Eye (tissue), 1 donor: Measurements from ENCODE around the gene TPO.
"Not testable (repeated sequence)": the region's sequence is repeated elsewhere in the genome, so short reads cannot be mapped to it uniquely, and the experiment has no call there.

Experiments used
- DNase-seq: peaks from one replicate; pipeline ENCODE4 v3.0.0-alpha.2; 2015

TPO gene

DNA sequence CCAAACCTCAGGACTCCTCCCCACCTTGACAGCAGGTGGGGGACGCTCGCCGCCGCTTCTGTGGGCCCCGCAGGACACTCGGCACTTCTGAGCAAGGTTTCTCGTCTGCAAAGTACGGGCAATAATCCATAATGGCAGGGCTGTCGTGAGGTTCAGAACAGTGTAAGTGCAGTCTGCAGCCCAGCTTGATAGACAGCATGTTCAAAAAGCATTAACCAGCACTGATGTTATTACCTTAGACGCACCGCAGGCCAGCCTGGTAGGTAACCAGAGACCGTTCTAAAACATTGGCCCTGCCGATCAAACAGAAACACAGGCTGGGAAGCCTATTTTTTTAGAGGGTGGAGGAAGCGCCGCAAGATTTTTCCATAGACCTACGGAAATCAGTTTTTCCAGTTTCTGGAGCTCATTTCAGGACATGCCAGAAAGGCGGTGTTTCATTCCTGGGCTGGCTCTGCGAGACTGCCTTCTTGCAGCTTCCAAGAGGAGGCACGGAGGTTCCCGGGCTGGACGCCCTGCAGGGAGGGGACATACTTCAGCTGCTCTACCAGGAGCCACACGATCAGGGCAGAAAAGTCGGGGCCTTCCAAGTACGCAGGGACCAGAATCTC is 148.7 kb downstream of the TPO start:
- DNase-seq = peak; percentile 52

DNA sequence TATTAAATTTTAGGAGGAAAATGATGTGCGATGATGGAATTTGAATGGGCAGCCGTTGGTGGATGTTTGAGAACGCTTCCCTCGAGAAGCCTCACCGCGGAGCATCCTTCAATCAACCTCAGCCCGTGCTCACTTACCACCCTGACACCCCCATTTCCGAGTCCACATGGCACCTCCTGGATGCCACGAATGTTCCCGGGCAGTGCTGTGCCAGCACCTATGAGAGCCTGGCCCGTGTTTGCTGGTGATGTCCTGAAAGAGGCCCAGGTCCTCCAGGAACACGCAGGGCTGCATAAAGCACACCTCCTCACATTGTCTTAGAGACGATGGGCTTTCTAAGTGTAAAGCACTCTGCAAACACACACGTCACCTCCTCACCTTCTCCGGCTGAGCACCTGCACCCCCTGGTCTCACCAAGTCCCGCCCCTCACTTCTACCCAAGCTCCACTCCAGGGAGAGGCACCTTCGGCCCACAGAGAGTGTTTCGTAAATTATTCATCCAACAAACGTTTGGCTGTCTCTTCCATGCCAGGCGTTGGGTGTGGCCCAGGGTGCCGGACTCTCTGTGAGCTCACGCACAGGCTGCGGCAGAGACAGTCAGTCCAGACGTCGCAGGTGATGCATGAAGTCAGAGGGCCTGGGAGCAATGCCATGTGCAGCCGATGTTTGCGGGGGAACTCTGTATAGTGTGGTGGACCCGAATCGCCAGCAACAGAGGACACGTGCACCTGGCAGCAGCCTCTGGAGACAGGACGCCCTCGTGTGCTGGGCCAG is 150.0 kb downstream of the TPO start:
- DNase-seq = no peak

DNA sequence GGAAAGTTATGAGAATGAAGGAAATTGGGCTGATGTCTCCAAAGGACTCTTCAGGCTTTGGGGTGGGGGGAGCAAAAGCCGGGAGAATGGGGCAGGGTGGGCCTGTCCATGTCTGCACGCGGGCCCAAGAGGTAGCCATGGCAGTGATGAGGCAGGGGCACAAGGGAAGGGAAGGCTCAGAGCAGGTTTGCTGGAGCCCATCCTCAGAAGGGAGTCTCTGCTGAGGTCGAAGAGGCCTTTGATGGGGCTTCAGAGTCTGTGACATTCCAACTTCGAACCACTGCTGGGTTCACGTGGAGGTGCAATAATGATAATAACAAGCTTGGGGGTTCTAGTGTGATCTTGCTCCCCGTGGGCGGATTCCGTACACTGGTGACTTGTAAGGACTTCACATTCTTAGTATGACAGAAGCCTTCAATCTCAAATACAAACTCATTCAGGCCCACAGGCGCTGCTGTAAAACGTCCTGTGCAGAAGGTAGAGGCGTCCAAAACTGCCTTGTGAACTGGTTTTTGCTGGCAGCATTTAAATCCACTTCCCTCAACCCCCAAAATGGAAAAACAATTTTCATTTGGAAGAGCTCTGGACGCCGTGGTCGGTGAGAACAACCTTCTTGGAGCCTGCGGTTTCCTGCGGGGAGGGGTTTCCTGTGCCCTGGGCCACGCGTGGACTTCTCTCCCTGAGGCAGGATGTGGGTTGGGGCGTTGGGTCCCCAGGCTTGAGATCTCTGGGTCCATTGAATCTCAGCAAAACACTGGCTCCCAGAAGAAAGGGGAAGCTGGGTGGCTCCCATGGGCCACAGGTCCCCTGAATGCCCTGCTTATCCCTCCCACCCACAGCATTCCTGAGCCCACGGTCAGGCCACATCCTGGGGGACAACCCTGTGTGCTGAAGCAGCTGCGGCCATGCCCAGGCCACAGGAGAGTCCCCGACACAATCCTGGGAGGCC is 151.0 kb downstream of the TPO start:
- DNase-seq = no peak

DNA sequence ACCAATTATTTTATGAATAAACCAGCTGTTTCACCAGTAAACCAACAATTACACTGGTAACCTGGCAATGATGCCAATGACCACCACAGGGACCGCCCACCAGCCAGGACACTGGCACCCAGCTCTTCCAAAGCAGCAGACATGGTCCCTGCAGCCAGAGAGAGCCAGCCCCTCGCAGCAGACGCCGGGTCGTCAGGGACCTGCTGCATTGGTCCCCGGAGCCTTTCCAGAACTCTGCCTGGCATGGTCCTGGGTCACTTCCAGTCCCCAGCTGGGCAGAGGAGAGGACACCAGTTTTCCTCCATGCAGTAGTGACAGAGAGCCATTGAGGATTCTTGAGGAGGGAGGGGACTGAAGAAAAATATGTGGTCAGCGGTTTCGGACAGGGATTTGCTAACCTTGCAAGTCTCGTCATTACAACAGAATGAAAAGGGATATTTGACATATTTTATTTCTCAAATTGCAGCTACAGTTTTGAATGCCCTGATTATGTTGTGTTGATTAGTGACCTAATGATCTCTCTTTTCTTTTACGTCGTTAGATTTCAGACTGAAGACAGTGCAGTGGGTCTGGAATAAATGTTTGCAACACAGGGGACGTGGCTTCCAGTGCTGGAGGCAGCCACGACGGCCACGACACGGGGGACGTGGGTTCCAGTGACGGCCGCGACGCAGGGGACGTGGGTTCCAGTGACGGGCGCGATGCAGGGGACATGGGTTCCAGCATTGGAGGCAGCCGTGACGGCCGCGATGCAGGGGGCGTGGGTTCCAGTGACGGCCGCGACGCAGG is 154.5 kb downstream of the TPO start:
- DNase-seq = no peak

DNA sequence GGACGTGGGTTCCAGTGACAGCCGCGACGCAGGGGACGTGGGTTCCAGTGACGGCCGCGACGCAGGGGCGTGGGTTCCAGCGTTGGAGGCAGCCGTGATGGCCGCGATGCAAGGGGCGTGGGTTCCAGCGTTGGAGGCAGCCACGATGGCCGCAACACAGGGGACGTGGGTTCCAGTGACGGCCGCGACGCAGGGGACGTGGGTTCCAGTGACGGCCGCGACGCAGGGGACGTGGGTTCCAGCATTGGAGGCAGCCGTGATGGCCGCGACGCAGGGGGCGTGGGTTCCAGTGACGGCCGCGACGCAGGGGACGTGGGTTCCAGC is 155.0 kb downstream of the TPO start:
- not testable (repeated sequence) for DNase-seq

DNA sequence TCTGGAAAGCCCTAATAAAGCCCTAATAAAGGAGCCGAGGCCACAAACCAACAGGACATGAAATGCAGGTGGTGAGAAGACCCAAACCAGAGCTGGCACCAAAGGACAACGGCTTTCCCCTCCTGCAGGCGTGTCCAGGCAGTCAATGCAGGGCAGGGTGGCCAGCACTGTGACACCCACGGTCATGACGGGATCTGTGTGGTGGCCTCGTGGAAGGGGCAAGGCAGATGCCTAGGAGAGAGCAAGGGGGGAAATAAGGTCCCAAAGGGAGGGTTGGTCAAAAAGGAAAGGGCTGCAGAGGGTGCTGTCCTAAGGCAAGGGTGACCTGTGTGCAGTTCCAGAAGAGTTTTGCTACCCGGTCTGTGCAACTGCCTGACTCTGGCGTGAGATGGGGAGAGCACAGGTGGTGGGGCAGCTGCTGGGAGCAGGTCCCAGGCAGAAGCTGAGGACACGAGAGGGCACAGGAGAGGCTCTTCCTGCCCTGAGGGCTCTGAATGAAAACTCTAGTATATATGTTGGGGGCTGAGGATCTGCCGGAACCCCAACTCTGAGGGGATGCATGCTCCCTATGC is 156.7 kb downstream of the TPO start:
- DNase-seq = no peak

DNA sequence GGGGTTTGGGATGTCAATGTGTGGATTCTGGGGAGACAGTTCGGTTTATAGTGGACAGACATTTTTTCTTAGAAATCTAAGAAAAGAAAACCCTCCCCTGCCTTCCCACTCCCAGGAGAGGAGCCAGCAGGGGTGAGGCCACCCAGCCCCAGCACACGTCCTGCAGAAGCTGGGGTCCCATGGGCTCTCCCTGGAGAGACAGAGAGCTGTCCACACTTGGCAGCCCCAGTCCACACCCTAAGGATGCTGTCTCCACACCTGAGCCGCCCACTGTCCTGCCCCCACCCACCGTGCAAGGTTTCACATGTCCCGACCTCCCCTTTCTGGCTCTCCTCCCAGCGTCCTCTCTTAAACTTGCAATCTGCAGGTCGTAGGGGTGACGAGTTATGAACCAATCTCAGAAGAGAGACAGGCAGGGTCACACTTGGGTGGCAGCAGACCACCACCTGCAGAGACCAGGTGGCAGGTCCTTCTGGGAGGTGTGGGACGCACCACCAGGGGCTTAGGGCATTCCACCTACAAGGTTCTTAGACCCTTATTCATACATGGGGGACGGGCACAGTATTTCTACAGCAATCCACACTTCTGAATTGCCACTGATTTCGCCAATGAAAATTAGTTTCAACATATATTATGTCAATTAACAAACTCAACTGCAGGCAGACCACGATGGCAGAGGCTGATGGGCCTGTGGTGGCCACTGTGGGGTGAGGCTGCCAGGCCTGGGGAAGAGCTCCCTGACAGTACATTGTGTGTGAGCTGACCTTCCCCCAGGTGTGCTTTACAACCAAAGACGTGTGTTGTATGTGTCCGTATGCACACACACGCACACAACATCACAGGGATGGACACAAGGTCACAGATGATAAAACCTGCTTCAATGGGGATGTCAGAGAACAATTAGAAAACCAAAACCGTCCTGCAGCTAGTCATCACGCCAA is 158.5 kb downstream of the TPO start:
- DNase-seq = no peak

DNA sequence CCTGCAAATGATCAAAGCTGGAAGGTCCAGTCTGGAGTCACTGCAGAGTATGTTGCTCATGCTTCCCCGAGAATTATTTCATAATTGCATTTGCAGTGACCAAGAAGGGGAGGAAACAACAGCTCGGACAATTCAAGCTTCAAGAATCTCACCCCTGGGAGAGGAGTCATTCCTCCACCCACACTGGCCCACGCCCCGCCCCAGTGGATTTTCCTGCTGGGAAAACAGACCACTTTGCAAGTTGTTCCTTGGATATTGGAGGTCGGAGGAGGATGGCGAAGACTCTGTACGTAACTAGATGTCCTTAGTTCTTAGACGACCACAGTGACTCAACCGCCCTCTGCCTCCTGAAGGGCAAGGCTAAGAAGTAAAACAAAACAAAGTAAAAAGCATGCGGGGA is 159.4 kb downstream of the TPO start:
- DNase-seq = no peak

DNA sequence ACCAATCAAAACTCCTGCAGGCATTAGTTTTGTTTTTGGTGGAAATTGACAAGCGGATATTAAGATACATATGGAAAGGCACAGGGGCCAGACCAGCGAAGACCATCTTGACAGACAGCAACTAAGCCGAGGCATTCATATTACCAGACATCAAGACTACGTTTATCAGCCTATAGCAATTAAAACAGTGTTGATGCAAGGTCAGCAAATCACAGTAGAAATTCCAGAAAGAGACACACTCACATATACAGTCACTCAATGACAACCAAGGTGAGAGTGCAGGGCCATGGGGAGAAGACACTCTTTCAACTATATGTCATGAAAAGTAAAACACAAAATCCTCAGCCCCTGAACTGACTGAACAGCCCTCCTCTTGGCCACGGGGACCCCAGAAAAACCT is 164.6 kb downstream of the TPO start:
- no peak for DNase-seq

DNA sequence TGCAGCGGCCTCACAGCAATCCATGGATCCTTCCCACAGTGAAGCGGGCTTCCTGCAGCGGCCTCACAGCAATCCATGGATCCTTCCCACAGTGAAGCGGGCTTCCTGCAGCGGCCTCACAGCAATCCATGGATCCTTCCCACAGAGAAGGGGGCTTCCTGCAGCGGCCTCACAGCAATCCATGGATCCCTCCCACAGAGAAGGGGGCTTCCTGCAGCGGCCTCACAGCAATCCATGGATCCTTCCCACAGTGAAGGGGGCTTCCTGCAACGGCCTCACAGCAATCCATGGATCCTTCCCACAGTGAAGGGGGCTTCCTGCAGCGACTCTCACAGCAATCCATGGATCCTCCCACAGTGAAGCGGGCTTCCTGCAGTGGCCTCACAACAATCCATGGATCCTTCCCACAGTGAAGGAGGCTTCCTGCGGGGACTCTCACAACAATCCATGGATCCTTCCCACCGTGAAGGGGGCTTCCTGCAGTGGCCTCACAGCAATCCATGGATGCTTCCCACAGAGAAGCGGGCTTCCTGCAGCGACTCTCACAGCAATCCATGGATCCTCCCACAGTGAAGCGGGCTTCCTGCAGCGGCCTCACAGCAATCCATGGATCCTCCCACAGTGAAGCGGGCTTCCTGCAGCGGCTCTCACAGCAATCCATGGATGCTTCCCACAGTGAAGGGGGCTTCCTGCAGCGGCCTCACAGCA is 168.1 kb downstream of the TPO start:
- DNase-seq = not testable (repeated sequence)

DNA sequence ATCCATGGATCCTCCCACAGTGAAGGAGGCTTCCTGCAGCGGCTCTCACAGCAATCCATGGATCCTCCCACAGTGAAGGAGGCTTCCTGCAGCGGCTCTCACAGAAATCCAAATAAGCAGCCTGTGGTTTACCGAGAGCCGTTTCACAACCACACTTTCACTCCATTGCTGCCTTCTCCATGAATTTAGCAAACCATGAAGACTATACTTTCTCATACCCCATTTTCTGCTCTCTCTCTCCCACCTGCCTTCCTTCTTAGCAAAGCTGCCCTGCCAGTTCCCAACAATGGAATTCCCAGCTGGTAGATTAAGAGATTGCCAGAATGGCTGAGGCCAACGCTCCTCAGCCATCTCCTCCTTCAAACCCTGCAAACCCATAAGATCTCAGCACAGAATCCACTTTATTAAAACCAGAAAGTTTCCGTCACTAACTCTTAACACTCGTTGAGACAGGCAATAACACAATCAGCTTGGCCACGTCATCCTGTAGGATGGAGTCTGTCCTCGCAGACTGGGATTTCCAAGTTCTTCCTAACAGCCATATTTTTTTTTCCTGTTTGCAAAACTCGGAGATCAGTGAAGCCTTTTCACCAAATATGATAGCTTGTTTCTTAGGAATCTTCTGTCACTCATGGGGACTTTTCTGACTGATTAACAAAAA is 168.8 kb downstream of the TPO start:
- no peak for DNase-seq

DNA sequence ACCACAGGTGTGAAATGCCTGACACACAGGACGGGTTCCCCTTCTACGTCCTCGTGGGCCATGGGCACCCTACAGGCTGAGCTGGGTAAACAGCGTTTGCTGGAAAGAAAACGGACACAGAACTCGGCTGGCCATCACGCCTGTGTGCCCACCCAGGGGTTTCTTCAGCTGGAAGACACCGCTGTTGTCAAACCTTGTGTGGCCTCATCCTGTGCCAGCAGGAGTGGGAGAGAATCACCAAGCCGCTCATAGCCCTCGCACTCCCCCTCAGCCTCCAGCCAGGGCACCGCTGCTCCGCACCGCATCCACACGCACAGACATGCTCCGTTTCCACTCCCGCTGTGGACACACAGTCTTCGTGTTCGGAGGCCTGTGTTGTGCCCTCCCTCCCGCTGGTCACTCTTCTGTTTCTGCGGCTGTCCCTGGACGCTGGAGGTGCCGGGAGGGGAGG is 169.7 kb downstream of the TPO start:
- DNase-seq = no peak

DNA sequence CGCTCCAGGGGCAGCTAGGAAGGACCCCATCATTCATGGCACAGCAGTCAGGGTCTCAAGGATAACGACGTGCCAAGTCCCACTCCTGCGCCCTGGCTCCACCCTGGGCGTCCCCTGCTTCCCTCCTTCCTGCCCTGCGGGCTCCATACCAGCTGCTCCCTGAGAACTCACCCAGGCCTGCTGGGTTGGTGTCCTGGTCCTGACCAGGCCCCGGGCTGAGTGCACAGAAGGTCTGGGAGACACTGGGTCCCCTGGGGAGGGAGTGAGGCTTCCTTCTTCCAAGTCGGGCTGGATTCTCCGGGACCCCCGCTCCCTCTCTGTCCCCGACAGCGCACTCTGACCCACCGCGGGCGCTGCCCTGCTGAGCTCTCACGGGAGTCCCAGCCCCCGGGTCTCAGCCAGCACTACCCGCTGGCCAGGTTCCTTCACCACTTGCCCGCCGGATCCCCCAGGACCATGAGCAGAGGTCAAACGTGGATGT is 170.8 kb downstream of the TPO start:
- no peak for DNase-seq

DNA sequence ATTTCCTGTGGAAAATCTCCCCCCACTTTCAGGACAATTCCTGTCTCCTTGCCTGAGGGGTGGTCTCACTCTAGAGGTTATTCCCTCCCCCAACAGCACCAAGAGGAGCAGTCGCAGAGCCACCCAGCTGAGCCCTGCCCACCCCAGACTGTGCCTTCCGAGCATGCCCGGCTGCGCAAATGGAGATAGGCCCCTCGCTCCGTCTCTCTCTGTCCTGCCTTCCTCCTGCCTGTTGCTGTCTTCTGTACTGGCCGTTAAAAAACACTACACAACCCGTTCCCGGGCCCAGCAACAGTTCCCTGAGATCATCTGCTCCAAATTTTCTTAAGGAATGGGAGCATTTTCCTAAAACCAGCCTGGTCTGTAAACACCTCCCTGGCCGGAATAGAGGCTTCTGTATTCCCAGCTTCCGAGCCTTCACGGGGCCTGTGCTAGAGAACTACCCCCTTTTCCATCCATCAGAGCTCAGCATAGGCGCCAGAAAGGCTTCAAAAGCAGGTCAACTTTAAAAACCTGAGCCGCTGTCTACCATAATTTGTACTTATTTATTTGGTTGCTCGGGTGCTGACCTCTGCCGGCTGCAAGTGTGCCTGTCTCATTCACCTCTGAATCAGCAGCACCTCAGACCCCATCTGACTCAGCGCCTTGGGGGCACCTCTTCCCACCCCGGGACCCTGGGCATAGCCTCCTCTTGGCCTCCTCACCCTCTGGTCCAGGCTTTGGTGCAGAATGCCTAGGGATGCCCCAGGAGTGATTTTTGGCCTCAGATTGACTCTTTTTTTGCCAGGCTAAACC is 171.6 kb downstream of the TPO start:
- no peak for DNase-seq

DNA sequence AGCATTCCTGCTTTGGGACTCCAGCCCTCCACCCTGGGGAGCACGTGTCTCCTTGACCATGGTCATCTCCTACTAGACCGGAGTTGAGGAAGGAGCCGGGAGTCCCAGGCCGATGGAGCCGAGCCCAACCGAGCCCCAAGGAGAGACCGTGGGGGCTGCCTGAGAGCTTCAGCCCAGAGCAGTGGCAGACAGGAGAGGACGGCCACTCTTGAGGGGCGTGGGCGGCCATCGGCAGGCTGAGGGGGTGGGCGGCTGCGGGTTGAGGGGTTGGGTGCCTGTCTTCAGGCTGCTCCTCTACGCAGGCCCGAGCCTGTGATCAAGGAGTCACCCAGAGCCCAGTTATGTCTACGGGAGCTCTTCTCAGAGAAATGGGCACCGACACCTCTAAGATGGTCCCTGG is 172.4 kb downstream of the TPO start:
- DNase-seq = no peak

DNA sequence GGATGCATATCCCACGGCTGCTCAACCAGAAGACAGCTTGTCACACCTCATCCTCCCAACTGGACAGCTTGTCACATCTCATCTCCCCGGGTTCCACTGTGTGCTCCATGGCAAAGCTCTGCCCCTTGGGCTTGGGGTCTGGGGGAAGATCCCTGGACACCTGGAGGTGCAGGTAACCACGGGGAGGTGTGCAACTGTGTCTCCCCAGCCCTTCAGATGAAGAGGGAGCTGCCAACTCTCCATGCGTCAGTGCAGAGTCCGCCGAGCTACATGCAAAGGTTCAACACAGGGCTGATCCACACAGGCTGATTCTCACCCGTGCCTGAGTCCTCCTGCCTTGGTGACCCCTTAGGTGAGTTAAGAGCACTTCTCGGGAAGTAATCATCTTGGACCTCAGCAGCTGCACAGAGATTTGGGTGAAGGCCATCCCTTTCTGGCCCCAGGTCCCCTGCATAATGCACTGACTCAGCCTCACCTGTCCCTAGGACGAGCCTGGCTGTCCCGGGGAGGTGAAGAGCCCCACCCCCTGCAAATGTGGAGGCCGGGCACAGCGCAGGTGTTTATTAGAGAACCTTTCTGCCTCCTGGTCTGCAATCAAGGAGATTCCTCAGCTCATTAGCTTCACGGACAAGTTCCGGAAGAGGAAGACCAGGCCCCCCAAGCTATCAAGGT is 173.1 kb downstream of the TPO start:
- DNase-seq = no peak

DNA sequence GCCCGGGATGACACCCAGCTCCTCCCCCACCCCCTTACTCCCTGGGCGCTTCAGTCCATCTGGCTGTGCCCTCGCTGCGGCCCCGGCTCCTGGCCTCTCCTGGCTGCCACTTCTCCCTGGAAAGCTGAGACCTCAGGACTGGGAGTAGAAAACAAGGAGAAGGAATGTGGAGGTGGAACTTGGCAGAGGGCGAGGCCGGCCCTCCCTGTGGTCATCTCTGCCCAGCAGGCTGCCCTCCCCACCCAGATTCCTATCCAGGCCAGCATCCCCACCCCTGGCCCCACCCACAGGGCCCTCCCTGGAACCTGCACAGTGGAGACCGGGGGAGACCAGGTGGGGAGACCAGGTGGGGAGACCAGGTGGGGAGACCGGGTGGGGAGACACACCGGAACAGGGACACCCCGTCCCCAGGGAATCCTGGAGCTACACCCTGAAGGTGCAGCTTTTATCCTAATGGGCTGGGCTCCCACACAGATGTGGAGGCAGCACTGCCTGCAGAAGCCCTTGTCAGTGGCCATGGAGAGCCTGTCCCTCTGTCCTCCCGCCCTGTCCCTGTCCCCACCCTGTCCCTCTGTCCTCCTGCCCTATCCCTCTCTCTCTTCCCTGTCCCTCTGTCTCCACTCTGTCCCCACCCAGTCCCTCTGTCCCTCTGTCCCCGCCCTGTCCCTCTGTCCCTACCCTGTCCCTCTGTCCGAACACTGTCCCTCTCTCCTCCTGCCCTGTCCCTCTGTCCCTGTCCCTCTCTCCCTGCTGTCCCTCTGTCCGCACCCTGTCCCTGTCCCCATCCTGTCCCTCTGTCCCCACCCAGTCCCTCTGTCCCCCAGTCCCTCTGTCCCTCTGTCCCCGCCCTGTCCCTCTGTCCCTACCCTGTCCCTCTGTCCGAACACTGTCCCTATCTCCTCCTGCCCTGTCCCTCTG is 173.9 kb downstream of the TPO start:
- no peak for DNase-seq
